Measurements from ENCODE around the gene PIK3CB.

- TF ChIP-seq, protein P1, sequence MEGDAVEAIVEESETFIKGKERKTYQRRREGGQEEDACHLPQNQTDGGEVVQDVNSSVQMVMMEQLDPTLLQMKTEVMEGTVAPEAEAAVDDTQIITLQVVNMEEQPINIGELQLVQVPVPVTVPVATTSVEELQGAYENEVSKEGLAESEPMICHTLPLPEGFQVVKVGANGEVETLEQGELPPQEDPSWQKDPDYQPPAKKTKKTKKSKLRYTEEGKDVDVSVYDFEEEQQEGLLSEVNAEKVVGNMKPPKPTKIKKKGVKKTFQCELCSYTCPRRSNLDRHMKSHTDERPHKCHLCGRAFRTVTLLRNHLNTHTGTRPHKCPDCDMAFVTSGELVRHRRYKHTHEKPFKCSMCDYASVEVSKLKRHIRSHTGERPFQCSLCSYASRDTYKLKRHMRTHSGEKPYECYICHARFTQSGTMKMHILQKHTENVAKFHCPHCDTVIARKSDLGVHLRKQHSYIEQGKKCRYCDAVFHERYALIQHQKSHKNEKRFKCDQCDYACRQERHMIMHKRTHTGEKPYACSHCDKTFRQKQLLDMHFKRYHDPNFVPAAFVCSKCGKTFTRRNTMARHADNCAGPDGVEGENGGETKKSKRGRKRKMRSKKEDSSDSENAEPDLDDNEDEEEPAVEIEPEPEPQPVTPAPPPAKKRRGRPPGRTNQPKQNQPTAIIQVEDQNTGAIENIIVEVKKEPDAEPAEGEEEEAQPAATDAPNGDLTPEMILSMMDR (IDR thresholded peaks at IDR 0.05) = no peak
- no peak for TF ChIP-seq POLR2AphosphoS5 (IDR thresholded peaks at IDR 0.05)
Observed at GRCh38 chr3:138732456-138732855, 102.3 kb downstream of the PIK3CB start.
